HL-60 (cell line): ENCODE results near the gene NDUFAB1.
"Not testable (repeated sequence)": the region's sequence is repeated elsewhere in the genome, so short reads cannot be mapped to it uniquely, and the experiment has no call there.

Experiments
- DNase-seq, 2 experiments: peaks; one replicate each; pipeline ENCODE4 v3.0.0-alpha.2; 2010 to 2020; ENCODE audit warnings: low read depth in 1 of 2, low spot score in 1 of 2
- H3K27ac ChIP-seq: fragments of 250-450 bp; sonication (Bioruptor Pico); replicated peaks from 2 replicates; pipeline ENCODE4 v1.5.1; 2020; ENCODE audit warnings: mild to moderate bottlenecking, moderate library complexity
- H3K27me3 ChIP-seq: fragments of 250-450 bp; sonication (Bioruptor Pico); 2 replicates; pipeline ENCODE4 v1.5.1; 2021; ENCODE audit warnings: mild to moderate bottlenecking, moderate library complexity; ENCODE audit not compliant: insufficient read depth, poor library complexity, severe bottlenecking
- H3K4me3 ChIP-seq: replicated peaks from 2 replicates; pipeline ENCODE4 v1.5.1; 2011; ENCODE audit warnings: mild to moderate bottlenecking, control low read depth, low read length; ENCODE audit not compliant: insufficient read depth
- GABPA ChIP-seq: IDR thresholded peaks from 2 replicates; pipeline ENCODE4 v1.6.1; 2012; ENCODE audit warnings: low read depth
- POLR2AphosphoS5 ChIP-seq: IDR thresholded peaks from 2 replicates; pipeline ENCODE4 v1.6.1; 2012; ENCODE audit warnings: low read depth
- REST ChIP-seq: IDR thresholded peaks from 2 replicates; pipeline ENCODE4 v1.6.1; 2012; ENCODE audit warnings: low read depth; ENCODE audit not compliant: insufficient replicate concordance
- SPI1 ChIP-seq: IDR thresholded peaks from 2 replicates; pipeline ENCODE4 v1.6.1; 2012; ENCODE audit warnings: low read depth, mild to moderate bottlenecking, borderline replicate concordance
- TF ChIP-seq, protein P1 (sequence below): IDR thresholded peaks from one replicate; pipeline ENCODE4 v1.5.1; 2011; ENCODE audit warnings: low read length, control low read depth, inconsistent platforms; ENCODE audit not compliant: insufficient read depth

The NDUFAB1 gene

DNA sequence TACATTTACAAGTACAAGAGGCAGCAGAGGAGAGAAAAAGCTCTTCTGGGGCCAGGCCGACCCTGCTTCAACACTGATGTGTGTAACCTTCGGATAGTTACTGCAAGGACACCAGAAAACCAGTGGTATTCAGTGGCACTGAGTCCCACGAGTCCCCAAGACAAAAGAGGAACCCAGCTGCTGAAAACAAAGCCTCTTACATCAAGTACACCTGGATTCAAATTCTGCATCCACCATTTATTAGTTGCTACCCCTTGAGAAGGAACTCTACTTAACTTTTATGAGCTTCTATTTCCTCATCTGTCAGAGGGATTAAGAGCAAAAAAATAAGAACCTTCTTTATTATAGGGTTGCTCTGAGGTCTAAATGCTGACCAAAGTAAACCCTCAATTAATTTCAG, 41.6 kb downstream of the NDUFAB1 start:
- TF ChIP-seq GABPA, result no peak
- TF ChIP-seq SPI1, result peak; percentile 24; the same call in 1 of the 2 replicates
- no peak overlapping the region for H3K4me3 ChIP-seq
- DNase-seq, result no peak
- no peak overlapping the region for H3K27ac ChIP-seq
- H3K27me3 ChIP-seq, result no peaks in the 10 kb centered on the region

GRCh38 chr16:23552161-23552560, 44.0 kb downstream of the NDUFAB1 start:
- TF ChIP-seq REST, result no peak
- TF ChIP-seq SPI1, result no peak
- no peak for TF ChIP-seq GABPA
- TF ChIP-seq POLR2AphosphoS5, result no peak
- TF ChIP-seq, protein P1, sequence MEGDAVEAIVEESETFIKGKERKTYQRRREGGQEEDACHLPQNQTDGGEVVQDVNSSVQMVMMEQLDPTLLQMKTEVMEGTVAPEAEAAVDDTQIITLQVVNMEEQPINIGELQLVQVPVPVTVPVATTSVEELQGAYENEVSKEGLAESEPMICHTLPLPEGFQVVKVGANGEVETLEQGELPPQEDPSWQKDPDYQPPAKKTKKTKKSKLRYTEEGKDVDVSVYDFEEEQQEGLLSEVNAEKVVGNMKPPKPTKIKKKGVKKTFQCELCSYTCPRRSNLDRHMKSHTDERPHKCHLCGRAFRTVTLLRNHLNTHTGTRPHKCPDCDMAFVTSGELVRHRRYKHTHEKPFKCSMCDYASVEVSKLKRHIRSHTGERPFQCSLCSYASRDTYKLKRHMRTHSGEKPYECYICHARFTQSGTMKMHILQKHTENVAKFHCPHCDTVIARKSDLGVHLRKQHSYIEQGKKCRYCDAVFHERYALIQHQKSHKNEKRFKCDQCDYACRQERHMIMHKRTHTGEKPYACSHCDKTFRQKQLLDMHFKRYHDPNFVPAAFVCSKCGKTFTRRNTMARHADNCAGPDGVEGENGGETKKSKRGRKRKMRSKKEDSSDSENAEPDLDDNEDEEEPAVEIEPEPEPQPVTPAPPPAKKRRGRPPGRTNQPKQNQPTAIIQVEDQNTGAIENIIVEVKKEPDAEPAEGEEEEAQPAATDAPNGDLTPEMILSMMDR, result no peak
- DNase-seq, result no peak
- H3K27me3 ChIP-seq, result no peaks in the 10 kb centered on the region
- H3K4me3 ChIP-seq, result no peak overlapping the region
- no peak overlapping the region for H3K27ac ChIP-seq

DNA sequence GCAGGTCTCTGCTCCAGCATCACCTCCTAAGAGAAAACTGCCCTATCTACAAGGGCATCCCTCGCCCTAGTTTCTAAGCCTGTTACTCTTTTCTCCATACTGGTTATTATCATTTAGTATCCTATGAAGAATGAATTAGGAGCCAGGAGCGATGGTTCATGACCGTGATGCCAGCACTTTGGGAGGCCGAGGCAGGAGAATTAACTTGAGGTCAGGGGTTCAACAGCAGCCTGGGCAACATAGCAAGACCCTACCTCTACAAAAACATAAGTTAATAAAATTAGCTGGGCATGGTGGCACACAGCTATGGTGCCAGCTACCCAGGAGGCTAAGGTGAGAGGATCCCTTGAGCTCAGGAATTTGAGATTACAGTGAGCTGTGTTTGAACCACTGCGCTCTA, 46.2 kb downstream of the NDUFAB1 start:
- TF ChIP-seq GABPA (no peak), REST (no peak), SPI1 (no peak), POLR2AphosphoS5 (no peak)
- TF ChIP-seq, protein P1, result no peak
- Histone ChIP-seq H3K27ac (no peak overlapping the region), H3K27me3 (no peaks in the 10 kb centered on the region), H3K4me3 (no peak overlapping the region)
- DNase-seq, result no peak

GRCh38 chr16:23544436-23544835, 51.7 kb downstream of the NDUFAB1 start:
- no peak for TF ChIP-seq REST
- no peak for TF ChIP-seq SPI1
- TF ChIP-seq POLR2AphosphoS5, result no peak
- TF ChIP-seq, protein P1, result no peak
- no peak for TF ChIP-seq GABPA
- H3K27ac ChIP-seq, result no peak overlapping the region
- no peaks in the 10 kb centered on the region for H3K27me3 ChIP-seq
- DNase-seq, result no peak
- H3K4me3 ChIP-seq, result no peak overlapping the region

DNA sequence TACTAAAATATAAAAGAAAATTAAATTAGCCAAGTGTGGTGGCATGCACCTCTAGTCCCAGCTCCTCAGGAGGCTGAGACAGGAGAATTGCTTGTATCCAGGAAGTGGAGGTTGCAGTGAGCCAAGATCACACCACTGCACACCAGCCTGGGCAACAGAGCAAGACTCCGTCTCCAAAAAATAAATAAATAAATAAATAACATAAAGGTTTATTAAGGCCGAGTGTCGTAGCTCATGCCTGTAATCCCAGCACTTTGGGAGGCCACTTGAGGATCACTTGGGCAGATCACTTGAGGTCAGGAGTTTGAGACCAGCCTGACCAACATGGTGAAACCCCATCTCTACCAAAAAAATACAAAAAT, 55.3 kb downstream of the NDUFAB1 start:
- not testable (repeated sequence) for H3K27ac ChIP-seq, H3K4me3 ChIP-seq, H3K27me3 ChIP-seq, DNase-seq
